Right lobe of liver (tissue), 4 donors: ENCODE results near the gene TAF1.

ENCODE experiments used
- CTCF ChIP-seq, 4 donors: fragments of 200-600 bp in 3 of 4; fragments of 450-650 bp in 1 of 4; IDR thresholded peaks; one replicate each; pipeline versions ENCODE4 v1.5.1 to v1.8.0; 2016 to 2022; ENCODE audit warnings: antibody characterized with exemption in 4 of 4, mild to moderate bottlenecking in 2 of 4
- POLR2A ChIP-seq: fragments of 450-650 bp; IDR thresholded peaks from one replicate; pipeline ENCODE4 v1.6.1; 2017; ENCODE audit warnings: antibody characterized with exemption, mild to moderate bottlenecking
- donor health status: DM: no; HTN: no; CAD: no.
- donor health status: DM: no; HTN: no; CAD: no.
- donor health status: DM: no; HTN: yes; CAD: no.

- TF ChIP-seq CTCF (IDR thresholded peaks at IDR 0.05) (no peak), POLR2A (no peak)
Measured at GRCh38 chrX:71466979-71467523, 100.9 kb downstream of the TAF1 start.
